Adrenal gland (tissue), 5 donors: ENCODE results near the gene CCDC198.

Experiments
- CTCF ChIP-seq, 6 experiments: fragments of 450-650 bp in 4 of 6; fragments of 200-600 bp in 2 of 6; sonication (generic) in 1 of 6; IDR thresholded peaks; 1 replicate in 5 of 6; 2 replicates in 1 of 6; pipeline versions ENCODE4 v1.5.1 to v1.8.0; 2016 to 2021; ENCODE audit warnings: antibody characterized with exemption in 6 of 6, mild to moderate bottlenecking in 2 of 6, moderate library complexity in 1 of 6
- POLR2A ChIP-seq, 2 donors: fragments of 450-650 bp; IDR thresholded peaks; one replicate each; pipeline ENCODE4 v1.6.1; 2017; ENCODE audit warnings: antibody characterized with exemption in 2 of 2, mild to moderate bottlenecking in 2 of 2, moderate library complexity in 1 of 2
- donor health status: DM: no; HTN: no; CAD: no.

DNA sequence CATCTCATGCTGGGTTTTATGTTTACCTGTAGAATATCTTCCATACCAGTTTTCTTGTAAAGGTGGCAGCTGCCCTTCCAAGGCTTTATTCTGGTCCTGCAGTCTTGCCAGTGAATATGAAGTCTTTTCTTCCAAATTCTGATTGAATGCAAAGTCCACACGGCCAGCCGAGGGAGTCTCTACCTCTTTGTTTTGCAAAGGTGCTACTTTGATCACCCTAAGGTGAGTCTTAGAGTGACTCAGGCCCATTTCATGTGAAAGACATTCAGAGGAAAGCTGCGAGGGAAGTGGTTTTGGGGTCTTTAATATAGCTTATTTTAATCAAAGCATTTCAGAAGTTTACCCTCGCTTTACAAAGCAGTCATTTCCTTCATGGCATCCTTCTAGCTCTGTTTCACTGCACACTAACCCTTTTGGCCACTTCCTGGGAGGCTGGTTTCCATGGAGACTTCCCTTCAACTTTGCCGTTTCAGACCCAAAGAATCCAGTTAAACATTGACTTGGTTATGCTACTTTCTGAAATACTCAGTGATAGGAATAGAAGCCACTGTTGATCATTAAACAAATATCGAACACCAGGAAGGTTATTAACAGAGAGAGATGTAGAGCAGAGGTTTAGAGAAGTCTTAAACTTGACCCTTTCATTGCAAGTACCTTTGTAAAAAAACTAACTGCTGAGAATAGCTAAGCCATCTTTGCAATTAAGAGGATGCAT, at the start of gene CCDC198:
- no peak for TF ChIP-seq POLR2A (IDR thresholded peaks at IDR 0.05)
- no peak for TF ChIP-seq CTCF (IDR thresholded peaks at IDR 0.05)
